Colonic mucosa (tissue), 4 donors: ENCODE measurements around the gene ASPSCR1. TPM values are rescaled to one million over a fixed set of nuclear protein-coding genes. Genes with fewer than 3 reads are reported as not detected.

Source experiments
- DNase-seq: peaks from one replicate; pipeline ENCODE4 v3.0.0-alpha.2; 2020
- H3K27ac ChIP-seq: fragments of 200-600 bp; one replicate; pipeline ENCODE4 v1.8.0; 2021
- H3K27me3 ChIP-seq: fragments of 200-600 bp; one replicate; pipeline ENCODE4 v1.8.0; 2021
- H3K36me3 ChIP-seq: fragments of 200-600 bp; one replicate; pipeline ENCODE4 v1.8.0; 2021
- H3K4me1 ChIP-seq: fragments of 200-600 bp; one replicate; pipeline ENCODE4 v1.8.0; 2021; ENCODE audit warnings: mild to moderate bottlenecking
- H3K4me3 ChIP-seq: fragments of 200-600 bp; one replicate; pipeline ENCODE4 v1.8.0; 2021
- H3K9ac ChIP-seq, 2 donors: one replicate each; pipeline ENCODE4 v1.7.0; 2013; ENCODE audit warnings: control low read depth in 2 of 2, low read depth in 2 of 2, low read length in 2 of 2
- H3K9me3 ChIP-seq: fragments of 200-600 bp; one replicate; pipeline ENCODE4 v1.8.0; 2021
- intact Hi-C: fragments of 100-400 bp; cut with DNase I; formaldehyde crosslinking; loops from one replicate; pipeline ENCODE4 v1.14.1; 2022
- total RNA-seq, 2 donors: library from RNA; stranded (reverse); fragmentation: NEBNext Ultra II Directional in 1 of 2; extraction: Animal tissue kit (Norgen Biotek cat#: 25700) in 1 of 2; gene quantifications; one replicate each; pipeline ENCODE4 v1.2.1, GENCODE V29; 2021
- TF ChIP-seq, protein P1 (sequence below): fragments of 200-600 bp; IDR thresholded peaks from one replicate; pipeline ENCODE4 v1.8.0; 2022; ENCODE audit warnings: antibody characterized with exemption, mild to moderate bottlenecking
- donor health status: healthy.
- donor health status: DM: no; HTN: no; CAD: no.
- donor health status: DM: no; HTN: no; CAD: no.

The ASPSCR1 gene
- total RNA-seq, 2 donors from 2014 or later = 21.7 to 43.0 TPM

DNA sequence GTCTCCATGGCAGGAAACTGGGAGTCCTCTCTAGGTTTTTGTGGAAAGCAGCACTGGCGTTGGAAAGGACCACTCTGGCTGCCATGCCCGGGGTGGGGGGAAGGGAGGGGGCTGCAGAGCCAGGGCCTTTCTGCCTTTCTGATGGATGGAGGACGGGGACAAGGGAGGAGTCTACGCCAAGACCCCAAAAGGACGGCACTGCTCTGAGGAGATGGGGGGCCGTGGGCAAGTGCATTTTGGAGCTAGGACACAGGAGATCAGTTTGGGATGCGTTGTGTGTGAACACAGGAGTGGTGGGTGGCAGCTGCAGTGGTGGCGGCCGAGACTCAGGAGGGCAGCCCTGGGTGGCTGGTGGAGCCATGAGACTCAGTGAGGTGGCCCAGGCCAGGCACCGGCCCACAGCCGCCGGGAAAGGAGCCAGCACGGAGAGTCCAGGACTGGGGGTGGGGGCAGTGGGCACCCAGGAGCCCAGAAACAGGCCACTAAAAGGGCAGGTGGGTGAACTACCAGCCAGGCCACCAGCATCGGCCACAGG lies 43.2 kb downstream of the ASPSCR1 start:
- peaks cover 17% of the 10 kb centered on the region for H3K4me1 ChIP-seq
- H3K9ac ChIP-seq = peak overlapping the region in 1 of 2 donors; percentile 94
- H3K27ac ChIP-seq = no peak overlapping the region
- no peak for DNase-seq
- no peaks in the 10 kb centered on the region for H3K36me3 ChIP-seq
- TF ChIP-seq, protein P1, sequence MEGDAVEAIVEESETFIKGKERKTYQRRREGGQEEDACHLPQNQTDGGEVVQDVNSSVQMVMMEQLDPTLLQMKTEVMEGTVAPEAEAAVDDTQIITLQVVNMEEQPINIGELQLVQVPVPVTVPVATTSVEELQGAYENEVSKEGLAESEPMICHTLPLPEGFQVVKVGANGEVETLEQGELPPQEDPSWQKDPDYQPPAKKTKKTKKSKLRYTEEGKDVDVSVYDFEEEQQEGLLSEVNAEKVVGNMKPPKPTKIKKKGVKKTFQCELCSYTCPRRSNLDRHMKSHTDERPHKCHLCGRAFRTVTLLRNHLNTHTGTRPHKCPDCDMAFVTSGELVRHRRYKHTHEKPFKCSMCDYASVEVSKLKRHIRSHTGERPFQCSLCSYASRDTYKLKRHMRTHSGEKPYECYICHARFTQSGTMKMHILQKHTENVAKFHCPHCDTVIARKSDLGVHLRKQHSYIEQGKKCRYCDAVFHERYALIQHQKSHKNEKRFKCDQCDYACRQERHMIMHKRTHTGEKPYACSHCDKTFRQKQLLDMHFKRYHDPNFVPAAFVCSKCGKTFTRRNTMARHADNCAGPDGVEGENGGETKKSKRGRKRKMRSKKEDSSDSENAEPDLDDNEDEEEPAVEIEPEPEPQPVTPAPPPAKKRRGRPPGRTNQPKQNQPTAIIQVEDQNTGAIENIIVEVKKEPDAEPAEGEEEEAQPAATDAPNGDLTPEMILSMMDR = no peak
- H3K9me3 ChIP-seq = no peaks in the 10 kb centered on the region
- H3K4me3 ChIP-seq = no peak overlapping the region
- H3K27me3 ChIP-seq = no peaks in the 10 kb centered on the region
- intact Hi-C loops = loop anchor here (1.0 kb wide), 1 partner anchor 61 kb away; no protein-coding TSS in a partner anchor

GRCh38 chr17:82021107-82021899 lies 43.9 kb downstream of the ASPSCR1 start:
- TF ChIP-seq, protein P1 = peak; percentile 70
- Histone ChIP-seq H3K4me1 (peaks cover 17% of the 10 kb centered on the region), H3K36me3 (no peaks in the 10 kb centered on the region), H3K27me3 (no peaks in the 10 kb centered on the region), H3K9me3 (no peaks in the 10 kb centered on the region), H3K4me3 (peak overlapping the region; percentile 77), H3K27ac (peak overlapping the region; percentile 54), H3K9ac (peak overlapping the region; percentile 90 to 94)
- intact Hi-C loops = no loop called here
- peak; percentile 78 for DNase-seq

DNA sequence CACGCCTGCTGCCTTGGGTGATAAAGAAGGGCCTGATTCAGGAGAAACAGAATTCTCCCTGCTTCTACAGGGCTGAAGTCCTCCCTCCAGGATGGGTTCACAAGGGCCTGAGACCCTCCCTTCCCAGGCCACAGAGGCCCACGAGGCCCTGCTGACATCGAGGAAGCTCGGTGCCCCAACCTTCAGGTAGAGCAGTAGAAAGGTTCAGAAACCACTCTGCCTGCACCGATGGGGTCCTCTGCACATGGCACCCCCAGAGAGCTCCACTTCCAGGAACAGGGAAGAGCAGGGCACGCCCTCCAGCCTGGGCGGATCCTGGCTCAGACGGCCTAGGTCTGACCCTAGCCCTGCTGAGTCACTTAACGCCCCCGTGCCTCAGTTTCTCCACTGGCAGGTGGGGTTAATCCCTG lies 44.5 kb downstream of the ASPSCR1 start:
- Histone ChIP-seq H3K4me1 (peaks cover 17% of the 10 kb centered on the region), H3K27me3 (no peaks in the 10 kb centered on the region), H3K9ac (peak overlapping the region; percentile 90 to 94), H3K9me3 (no peaks in the 10 kb centered on the region), H3K36me3 (no peaks in the 10 kb centered on the region), H3K4me3 (peak overlapping the region; percentile 77), H3K27ac (peak overlapping the region; percentile 54)
- TF ChIP-seq, protein P1 = no peak
- peak; percentile 66 for DNase-seq
- intact Hi-C loops = no loop called here

DNA sequence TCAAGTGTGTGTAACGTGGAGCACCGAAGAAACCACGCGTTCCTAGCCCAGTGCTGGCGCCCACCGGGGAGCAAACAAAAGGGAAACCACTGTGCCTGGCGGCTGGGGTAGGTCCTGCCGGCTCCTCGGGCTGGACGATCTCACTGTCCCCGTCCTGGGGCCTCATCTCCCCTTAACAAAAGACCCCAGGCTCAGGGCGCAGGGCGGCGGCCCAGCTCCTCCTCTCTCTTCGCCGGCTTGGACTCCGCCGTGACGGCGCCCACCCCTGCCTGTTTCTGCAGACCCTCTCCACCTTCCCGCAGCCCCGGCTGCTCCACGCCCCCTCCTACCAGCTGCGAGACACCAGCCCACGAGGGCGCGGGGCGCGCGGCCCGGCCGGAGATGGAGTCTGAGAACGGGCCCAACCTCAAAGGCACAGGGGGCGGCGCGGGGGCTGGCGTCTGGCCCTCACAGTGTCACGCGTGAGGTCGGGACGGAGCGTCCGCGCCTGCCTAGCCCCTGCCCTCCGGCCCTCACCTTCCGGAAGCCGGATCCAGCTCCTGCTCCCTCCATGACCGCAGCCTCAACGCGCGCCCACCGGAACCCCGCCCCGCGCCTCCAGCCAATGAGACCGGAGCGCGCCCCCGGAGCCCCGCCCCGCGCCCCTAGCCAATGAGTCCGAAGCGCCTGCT lies 45.0 kb downstream of the ASPSCR1 start, which contains the start of gene CENPX:
TSS of gene CENPX (minus strand) at position 569 of the 671 bp plus-strand sequence. CDS start at position 552, 17 bp downstream.
- Histone ChIP-seq H3K27ac (peak within 1 kb of the TSS; percentile 54), H3K27me3 (no peaks in the 10 kb centered on the region), H3K4me3 (peak within 1 kb of the TSS; percentile 77), H3K9ac (peak within 1 kb of the TSS; percentile 90 to 94), H3K9me3 (no peaks in the 10 kb centered on the region), H3K4me1 (peaks cover 17% of the 10 kb centered on the region), H3K36me3 (no peaks in the 10 kb centered on the region)
- intact Hi-C loops = no loop called here
- TF ChIP-seq, protein P1 = no peak
- no peak for DNase-seq

DNA sequence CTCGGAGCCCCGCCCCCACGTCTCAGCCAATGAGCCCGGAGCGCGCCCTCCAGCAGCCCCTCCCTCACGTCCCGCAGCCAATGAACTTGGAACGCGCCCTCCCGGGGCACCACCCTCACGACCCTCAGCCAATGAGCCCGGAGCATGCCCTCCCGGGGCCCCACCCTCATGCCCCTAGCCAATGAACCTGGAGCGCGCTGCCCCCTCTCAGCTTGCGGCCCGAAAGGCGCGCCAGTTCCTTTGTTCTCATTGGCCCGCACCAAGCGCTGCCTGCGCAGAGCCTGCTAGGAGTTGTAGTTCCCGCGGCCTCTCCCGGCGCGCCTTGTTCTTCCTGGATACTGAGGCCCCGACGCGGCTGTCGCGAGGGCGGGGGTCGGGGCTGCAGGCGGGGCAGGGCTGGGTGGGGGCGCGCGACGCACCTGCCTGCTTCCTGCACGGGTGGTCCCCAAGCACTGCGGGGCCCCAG lies 45.6 kb downstream of the ASPSCR1 start, which contains the start of gene LRRC45:
TSS of gene LRRC45 (plus strand) at position 325 of the 466 bp plus-strand sequence. CDS start 339 bp downstream, outside the sequence.
- peak; percentile 100 for DNase-seq
- Histone ChIP-seq H3K27ac (peak within 1 kb of the TSS; percentile 54), H3K27me3 (no peaks in the 10 kb centered on the region), H3K9ac (peak within 1 kb of the TSS; percentile 90 to 94), H3K9me3 (no peaks in the 10 kb centered on the region), H3K4me3 (peak within 1 kb of the TSS; percentile 77), H3K36me3 (no peaks in the 10 kb centered on the region), H3K4me1 (peaks cover 17% of the 10 kb centered on the region)
- intact Hi-C loops = no loop called here
- TF ChIP-seq, protein P1 = no peak
